CD4-positive, alpha-beta T cell treated with Interleukin-12 subunit alpha and Interleukin-12 subunit beta, for 1 hour (primary cell): ENCODE data around the gene GTPBP3.
A peak's percentile ranks its signal among the peaks of the same experiment; 100 is the strongest.

Source experiments
- DNase-seq: peaks from one replicate; pipeline ENCODE4 v3.0.0-alpha.2; 2020

The GTPBP3 gene

GRCh38 chr19:17327654-17328516 lies 9.5 kb upstream of the GTPBP3 start:
- DNase-seq: peak; percentile 67

GRCh38 chr19:17328517-17329365 lies 8.6 kb upstream of the GTPBP3 start:
- peak; percentile 51 for DNase-seq

GRCh38 chr19:17329366-17330261 lies 7.7 kb upstream of the GTPBP3 start:
- DNase-seq: no peak

GRCh38 chr19:17330262-17331044 lies 6.9 kb upstream of the GTPBP3 start:
- DNase-seq: no peak

- DNase-seq: no peak
These were observed 6.3 kb upstream of the GTPBP3 start for GRCh38 chr19:17331045-17331558.

GRCh38 chr19:17332360-17332676 lies 5.0 kb upstream of the GTPBP3 start:
- no peak for DNase-seq

GRCh38 chr19:17332677-17333581 lies 4.4 kb upstream of the GTPBP3 start:
- peak; percentile 47 for DNase-seq

GRCh38 chr19:17333611-17334413 lies 3.5 kb upstream of the GTPBP3 start:
- DNase-seq: peak; percentile 76

GRCh38 chr19:17334414-17335409 lies 2.6 kb upstream of the GTPBP3 start, which contains the start of gene ANO8:
Gene ANO8, minus strand, starts transcription at chr19:17334855. Its CDS starts 185 bp downstream, at chr19:17334670.
- peak; percentile 98 for DNase-seq

GRCh38 chr19:17335575-17335974 lies 1.8 kb upstream of the GTPBP3 start:
- DNase-seq: no peak

GRCh38 chr19:17337675-17338432 lies 501 bp downstream of the GTPBP3 start:
- peak; percentile 31 for DNase-seq

GRCh38 chr19:17338433-17339078 lies 1.2 kb downstream of the GTPBP3 start:
- DNase-seq: no peak

- peak; percentile 32 for DNase-seq
These were observed 1.9 kb downstream of the GTPBP3 start for GRCh38 chr19:17339088-17339741.

- DNase-seq: no peak
These were observed 3.0 kb downstream of the GTPBP3 start for GRCh38 chr19:17340302-17340870.

- DNase-seq: no peak
These were observed 3.6 kb downstream of the GTPBP3 start for GRCh38 chr19:17340871-17341357.

- DNase-seq: no peak
These were observed 4.0 kb downstream of the GTPBP3 start for GRCh38 chr19:17341386-17341785.
